Heart left ventricle (tissue), 16 donors: ENCODE measurements around the gene BTBD16. TPM values are rescaled to one million over a fixed set of nuclear protein-coding genes. Genes with fewer than 3 reads are reported as not detected.
A peak's percentile ranks its signal among the peaks of the same experiment; 100 is the strongest.

Source experiments
- ATAC-seq, 4 donors: fragments of 200-7000 bp; cut with Tn5 transposase; one replicate each; pipeline ENCODE4 v1.9.1; 2020 to 2022; ENCODE audit warnings: moderate library complexity in 4 of 4, mild to moderate bottlenecking in 3 of 4, moderate number of reproducible peaks in 1 of 4
- DNase-seq, 5 donors: peaks; one replicate each; pipeline ENCODE4 v3.0.0-alpha.2; 2020
- H3K27ac ChIP-seq, 12 donors: fragments of 200-600 bp; sonication (generic) in 4 of 12; one replicate each; pipeline versions ENCODE4 v1.5.0 to v1.8.0; 2016 to 2022; ENCODE audit warnings: mild to moderate bottlenecking in 2 of 12
- H3K27me3 ChIP-seq, 9 donors: fragments of 200-600 bp; sonication (generic) in 2 of 9; one replicate each; pipeline versions ENCODE4 v1.5.1 to v1.8.0; 2016 to 2022; ENCODE audit warnings: mild to moderate bottlenecking in 3 of 9
- H3K36me3 ChIP-seq, 9 donors: fragments of 200-600 bp; sonication (generic) in 2 of 9; one replicate each; pipeline versions ENCODE4 v1.5.0 to v1.8.0; 2018 to 2022; ENCODE audit warnings: mild to moderate bottlenecking in 2 of 9
- H3K4me1 ChIP-seq, 12 donors: fragments of 200-600 bp; sonication (generic) in 4 of 12; one replicate each; pipeline versions ENCODE4 v1.5.0 to v1.8.0; 2016 to 2022; ENCODE audit warnings: mild to moderate bottlenecking in 3 of 12
- H3K4me3 ChIP-seq, 12 donors: fragments of 200-600 bp; sonication (generic) in 4 of 12; one replicate each; pipeline versions ENCODE4 v1.5.0 to v1.8.0; 2017 to 2022; ENCODE audit warnings: mild to moderate bottlenecking in 9 of 12, moderate library complexity in 4 of 12
- H3K9me3 ChIP-seq, 12 donors: fragments of 200-600 bp; sonication (generic) in 4 of 12; one replicate each; pipeline versions ENCODE4 v1.5.0 to v1.8.0; 2016 to 2022; ENCODE audit warnings: mild to moderate bottlenecking in 1 of 12
- CTCF ChIP-seq, 12 donors: fragments of 200-600 bp; sonication (generic) in 4 of 12; IDR thresholded peaks; one replicate each; pipeline versions ENCODE4 v1.5.0 to v1.8.0; 2018 to 2022; ENCODE audit warnings: antibody characterized with exemption in 12 of 12, mild to moderate bottlenecking in 5 of 12
- POLR2A ChIP-seq, 2 donors: fragments of 450-650 bp; IDR thresholded peaks; one replicate each; pipeline ENCODE4 v1.6.1; 2017; ENCODE audit warnings: antibody characterized with exemption in 2 of 2, mild to moderate bottlenecking in 2 of 2, moderate library complexity in 2 of 2
- WGBS, 4 donors: extraction: QIAGEN DNeasy Blood & Tissue Kit in 2 of 4; methylation state at CpG; one replicate each; pipeline versions ENCODE4 v1.1.5 to v1.1.7; 2013 to 2018; 5-methylcytosine and 5-hydroxymethylcytosine counted together
- intact Hi-C, 10 donors: fragments of 100-400 bp; cut with DNase I; formaldehyde crosslinking; loops; one replicate each; pipeline versions ENCODE4 v1.11.1 to v1.14.2; 2022
- polyA plus RNA-seq, 2 donors: library from polyadenylated mRNA; stranded (reverse); fragments of 200-250 nt; gene quantifications; one replicate each; pipeline ENCODE4 v1.2.3, GENCODE V29; 2013
- total RNA-seq, 9 donors: library from RNA; depleted of rRNA in 2 of 9; stranded (reverse); fragments of >200 nt in 2 of 9; fragmentation: NEBNext Ultra II Directional in 3 of 9; extraction: Animal tissue kit (Norgen Biotek cat#: 25700) in 3 of 9; gene quantifications; one replicate each; pipeline versions ENCODE4 v1.1.0 to v1.2.4, GENCODE V29; 2016 to 2023
- donor health status: ischemic (EF 13 %, LVEDD 7.1; RV severe dilation, severe dysfunction).
- donor health status: healthy with polysubstance abuse.
- donor health status: DM: no; HTN: yes; CAD: no.
- donor health status: DM: no; HTN: no; CAD: no.
- donor health status: ischemic (EF 25% LVEDD 6.9; RV normal size, moderate dysfunction).
- donor health status: ischemic (EF 25% LVEDD 5.7; RV mildly dilated, moderate dysfunction).
- donor health status: healthy.
- donor health status: DM: yes; HTN: yes; CAD: no.
- donor health status: ischemic (EF 35%, LVEDD 5.7; RV mildly dilated, moderate dysfunction).
- donor health status: nonischemic (EF 11% LVEDD 7.7; RV severe dilation, severe dysfunction).
- donor health status: DM: yes; HTN: yes; CAD: no.
- donor health status: PGD.
- donor health status: ischemic (EF 29% LVEDD 5.4; RV normal size, mild dysfunction).
- donor health status: nonischemic (EF 23%, LVEDD 6.1; RV moderate dilation, normal function).

The BTBD16 gene
- total and polyA plus RNA-seq, 11 donors: 0.23 to 0.25 TPM; not detected in 9

- DNase-seq (peak in 1 of 5 donors; percentile 1), ATAC-seq (peak in 2 of 4 donors; percentile 28 to 36)
- Histone ChIP-seq H3K4me3 (no peak overlapping the region), H3K4me1 (no peaks in the 10 kb centered on the region), H3K9me3 (no peaks in the 10 kb centered on the region), H3K36me3 (no peaks in the 10 kb centered on the region), H3K27ac (no peak overlapping the region), H3K27me3 (no peaks in the 10 kb centered on the region)
- intact Hi-C loops: no loop called here
- WGBS, 4 donors: 70 to 90% (median 78%) methylated on average over 9 of the region's 9 CpGs
- TF ChIP-seq CTCF (IDR thresholded peaks at IDR 0.05) (no peak), POLR2A (IDR thresholded peaks at IDR 0.05) (no peak)
These were observed 57.6 kb downstream of the BTBD16 start for GRCh38 chr10:122328676-122329075.

- 85 to 90% (median 88%) methylated on average over 13 of the region's 13 CpGs for WGBS, 4 donors
- TF ChIP-seq POLR2A (IDR thresholded peaks at IDR 0.05) (no peak), CTCF (IDR thresholded peaks at IDR 0.05) (no peak)
- H3K36me3 ChIP-seq: no peaks in the 10 kb centered on the region
- no peaks in the 10 kb centered on the region for H3K9me3 ChIP-seq
- no peak overlapping the region for H3K27ac ChIP-seq
- DNase-seq: no peak
- no peaks in the 10 kb centered on the region for H3K4me1 ChIP-seq
- ATAC-seq: no peak
- intact Hi-C loops: no loop called here
- H3K27me3 ChIP-seq: no peaks in the 10 kb centered on the region
- no peak overlapping the region for H3K4me3 ChIP-seq
These were observed 58.3 kb downstream of the BTBD16 start for GRCh38 chr10:122329416-122329815.

- Histone ChIP-seq H3K27ac (no peak overlapping the region), H3K4me1 (no peaks in the 10 kb centered on the region), H3K4me3 (no peak overlapping the region), H3K27me3 (no peaks in the 10 kb centered on the region), H3K9me3 (no peaks in the 10 kb centered on the region), H3K36me3 (no peaks in the 10 kb centered on the region)
- DNase-seq (no peak), ATAC-seq (no peak)
- WGBS, 4 donors: 86 to 93% (median 87%) methylated on average over 7 of the region's 7 CpGs
- TF ChIP-seq POLR2A (IDR thresholded peaks at IDR 0.05) (no peak), CTCF (IDR thresholded peaks at IDR 0.05) (no peak)
- intact Hi-C loops: no loop called here
These were observed 60.0 kb downstream of the BTBD16 start for GRCh38 chr10:122331100-122331499.

GRCh38 chr10:122331615-122332446, 60.7 kb downstream of the BTBD16 start:
- Histone ChIP-seq H3K9me3 (no peaks in the 10 kb centered on the region), H3K36me3 (no peaks in the 10 kb centered on the region), H3K27ac (no peak overlapping the region), H3K4me1 (no peaks in the 10 kb centered on the region), H3K4me3 (no peak overlapping the region), H3K27me3 (no peaks in the 10 kb centered on the region)
- ATAC-seq: no peak
- no peak for DNase-seq
- intact Hi-C loops: no loop called here
- TF ChIP-seq CTCF (IDR thresholded peaks at IDR 0.05) (no peak), POLR2A (IDR thresholded peaks at IDR 0.05) (no peak)
- 67 to 87% (median 81%) methylated on average over 16 of the region's 16 CpGs for WGBS, 4 donors
